ENCODE measurements around the gene GUCD1.
A peak's percentile ranks its signal among the peaks of the same experiment; 100 is the strongest.
"Not testable (repeated sequence)": the region's sequence is repeated elsewhere in the genome, so short reads cannot be mapped to it uniquely, and the experiment has no call there.

GUCD1 gene

DNA sequence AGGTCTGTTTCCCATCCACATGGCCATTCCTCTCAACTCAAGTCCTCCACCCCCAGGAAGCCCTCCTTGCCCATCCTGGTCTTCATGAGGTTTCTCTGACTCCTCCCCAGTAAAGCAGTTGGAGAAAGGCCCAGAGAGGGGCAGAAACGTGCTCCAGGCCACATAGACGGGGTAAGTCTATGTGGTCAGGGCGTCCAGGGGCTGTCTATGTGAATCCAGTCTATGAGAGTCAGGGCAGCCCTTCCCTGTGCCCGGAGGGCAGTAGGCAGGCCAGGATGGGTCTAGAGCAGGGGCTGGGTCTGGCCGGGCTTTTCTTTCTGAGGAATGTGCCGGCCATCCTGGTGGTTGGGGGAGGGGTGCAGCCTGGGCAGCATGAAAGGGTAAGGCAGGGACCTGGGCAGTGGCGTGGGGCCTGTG is 11.7 kb downstream of the GUCD1 start:
- DNase-seq (ENCODE audit: low read depth, low spot score), result no peak
- no peak overlapping the region for H3K4me3 ChIP-seq (ENCODE audit: low read length)

DNA sequence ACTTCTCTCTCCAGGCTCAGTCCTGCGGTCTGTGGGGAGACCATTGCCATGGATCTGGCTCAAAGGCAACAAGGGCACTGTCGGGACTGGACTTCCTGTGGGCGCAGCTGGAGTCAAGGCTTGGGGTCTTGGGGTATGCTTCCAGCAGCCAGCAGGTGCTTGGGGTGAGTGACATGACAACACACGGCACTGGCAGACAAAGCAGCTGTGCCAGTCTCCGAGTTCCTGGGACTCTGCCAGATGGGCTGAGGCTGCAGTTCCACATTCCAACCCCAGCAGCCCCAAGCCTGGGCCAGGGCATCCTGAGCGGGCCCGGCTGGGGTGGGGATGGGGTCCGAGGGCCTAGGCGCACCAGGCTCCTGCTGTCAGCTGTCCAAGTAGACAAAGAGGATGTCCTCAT is 12.3 kb downstream of the GUCD1 start:
- no peak for DNase-seq (ENCODE audit: low read depth, low spot score)
- no peak overlapping the region for H3K4me3 ChIP-seq (ENCODE audit: low read length)

DNA sequence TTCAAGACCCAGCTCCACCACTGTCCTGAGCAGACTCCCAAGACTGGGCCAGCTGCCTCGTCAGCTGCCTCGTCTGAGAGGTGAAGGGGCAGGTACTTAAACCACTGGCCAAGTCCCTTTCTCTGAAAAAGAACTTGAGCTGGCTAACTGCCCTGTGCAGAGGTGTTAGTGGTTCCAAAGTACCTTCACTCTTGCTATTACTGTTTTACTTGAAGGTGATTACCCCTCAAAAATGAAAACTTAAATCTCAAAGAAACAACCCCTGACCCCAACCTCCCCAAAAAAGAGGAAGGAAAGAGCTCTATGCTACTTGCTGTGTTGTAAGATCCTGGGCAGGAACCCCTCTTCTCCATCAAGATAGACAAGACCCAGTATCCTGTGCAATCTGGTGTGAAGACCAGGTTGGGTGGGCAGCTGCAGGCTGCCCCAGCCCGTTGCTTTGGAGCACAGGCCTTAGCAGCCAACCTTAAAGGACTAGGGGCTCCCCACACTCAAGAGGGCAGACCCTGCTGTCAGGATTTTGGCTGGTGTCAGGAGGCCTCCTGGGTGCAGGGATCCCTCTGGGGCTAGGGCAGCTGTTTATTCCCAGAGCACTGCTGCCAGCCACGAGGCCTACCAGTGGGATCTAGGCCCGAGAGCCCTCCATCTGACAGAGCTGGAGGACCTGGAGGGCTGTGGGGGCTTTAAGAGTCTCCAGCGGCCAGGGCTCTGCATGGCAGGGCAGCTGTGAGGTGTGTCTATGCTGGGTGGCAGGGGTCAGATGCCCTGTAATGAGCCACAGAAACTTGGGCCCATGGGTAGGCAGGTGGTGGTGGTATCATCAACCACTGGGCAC is 13.0 kb downstream of the GUCD1 start:
- no peak overlapping the region for H3K4me3 ChIP-seq (ENCODE audit: low read length)
- no peak for DNase-seq (ENCODE audit: low read depth, low spot score)

GRCh38 chr22:24540470-24540869 is 14.5 kb downstream of the GUCD1 start:
- no peak overlapping the region for H3K4me3 ChIP-seq (ENCODE audit: low read length)
- no peak for DNase-seq (ENCODE audit: low read depth, low spot score)

- no peak for DNase-seq (ENCODE audit: low read depth, low spot score)
Measured at GRCh38 chr22:24536089-24536488, 18.8 kb downstream of the GUCD1 start.

GRCh38 chr22:24535348-24535747 is 19.6 kb downstream of the GUCD1 start:
- DNase-seq (ENCODE audit: low read depth, low spot score), result no peak
- H3K4me3 ChIP-seq (ENCODE audit: low read length), result no peak overlapping the region

More at GRCh38 chr22:24536089-24536488, 18.8 kb downstream of the GUCD1 start:
- H3K4me3 ChIP-seq (ENCODE audit: low read length), result no peak overlapping the region

GRCh38 chr22:24532075-24532474 is 22.9 kb downstream of the GUCD1 start:
- H3K4me3 ChIP-seq (ENCODE audit: low read length), result no peak overlapping the region
- DNase-seq (ENCODE audit: low read depth, low spot score), result no peak

DNA sequence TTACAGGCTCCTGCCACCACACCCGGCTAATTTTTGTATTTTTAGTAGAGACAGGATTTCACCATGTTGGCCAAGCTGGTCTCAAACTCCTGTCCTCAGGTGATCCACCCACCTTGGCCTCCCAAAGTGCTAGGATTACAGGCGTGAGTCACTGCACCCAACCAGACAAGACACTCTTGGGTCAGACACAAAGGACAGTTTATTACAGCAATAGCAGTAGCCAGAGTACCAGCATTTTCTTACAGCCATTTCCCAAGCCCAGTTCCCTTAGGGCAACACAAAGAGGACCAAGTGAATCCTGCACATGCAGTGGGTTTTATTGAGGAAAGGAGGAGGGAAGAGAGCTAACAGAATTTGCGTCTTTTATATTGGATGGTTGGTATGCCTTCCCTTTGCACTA is 24.0 kb downstream of the GUCD1 start:
- not testable (repeated sequence) for DNase-seq (ENCODE audit: low read depth, low spot score); H3K4me3 ChIP-seq (ENCODE audit: low read length)

- no peak overlapping the region for H3K4me3 ChIP-seq (ENCODE audit: low read length)
- DNase-seq (ENCODE audit: low read depth, low spot score), result no peak
Measured at GRCh38 chr22:24529898-24530297, 25.0 kb downstream of the GUCD1 start.

DNA sequence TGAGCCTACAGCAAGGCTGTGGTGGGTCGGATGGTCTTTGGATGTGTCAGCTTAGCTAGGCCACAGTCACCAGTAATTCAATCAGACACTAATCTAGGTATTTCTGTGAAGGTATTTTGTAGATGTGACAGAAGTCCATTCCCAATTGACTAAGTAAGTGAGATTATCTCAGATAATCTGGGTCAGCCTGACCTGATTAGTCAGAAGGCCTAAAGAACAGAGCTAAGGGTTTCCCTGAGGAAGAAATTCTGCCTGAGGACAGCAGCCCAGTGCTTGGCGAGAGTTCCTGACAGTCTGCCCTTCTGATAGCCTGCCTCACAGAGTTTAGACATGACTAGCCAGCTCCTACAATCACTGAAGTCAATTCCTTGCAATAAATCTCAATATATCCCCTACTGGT is 28.7 kb downstream of the GUCD1 start:
- no peak overlapping the region for H3K4me3 ChIP-seq (ENCODE audit: low read length)
- DNase-seq (ENCODE audit: low read depth, low spot score), result no peak

DNA sequence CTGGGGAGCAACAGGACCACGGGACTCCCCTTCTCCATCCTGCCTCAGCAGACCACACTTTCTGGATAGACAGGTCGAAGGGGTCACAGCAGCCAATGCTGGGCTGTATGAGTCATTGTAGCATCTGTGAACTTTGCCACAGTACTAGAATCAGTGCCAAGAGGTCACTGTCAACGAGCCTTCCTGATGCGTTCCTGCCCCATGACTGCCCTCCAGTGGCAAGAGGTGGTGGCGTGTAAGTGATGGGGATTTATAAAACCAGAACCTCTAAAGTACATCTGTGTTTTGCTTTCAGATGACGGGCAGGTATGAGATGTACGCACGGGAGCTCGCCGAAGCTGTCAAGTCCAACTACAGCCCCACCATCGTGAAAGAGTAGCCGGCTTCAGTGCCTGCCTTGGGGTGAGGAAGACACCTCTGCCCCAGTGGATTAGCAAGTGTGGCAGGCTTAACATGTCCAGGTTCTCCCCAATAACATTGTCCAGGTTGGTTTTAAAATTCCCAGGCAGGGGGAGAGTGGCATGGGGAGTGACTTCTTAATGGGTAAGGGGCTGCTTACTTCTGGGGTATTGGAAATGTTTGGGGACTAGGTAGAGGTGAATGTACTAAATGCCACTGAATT is 29.4 kb downstream of the GUCD1 start:
- peak; percentile 79 for DNase-seq (ENCODE audit: low read depth, low spot score)
- H3K4me3 ChIP-seq (ENCODE audit: low read length), result no peak overlapping the region

DNA sequence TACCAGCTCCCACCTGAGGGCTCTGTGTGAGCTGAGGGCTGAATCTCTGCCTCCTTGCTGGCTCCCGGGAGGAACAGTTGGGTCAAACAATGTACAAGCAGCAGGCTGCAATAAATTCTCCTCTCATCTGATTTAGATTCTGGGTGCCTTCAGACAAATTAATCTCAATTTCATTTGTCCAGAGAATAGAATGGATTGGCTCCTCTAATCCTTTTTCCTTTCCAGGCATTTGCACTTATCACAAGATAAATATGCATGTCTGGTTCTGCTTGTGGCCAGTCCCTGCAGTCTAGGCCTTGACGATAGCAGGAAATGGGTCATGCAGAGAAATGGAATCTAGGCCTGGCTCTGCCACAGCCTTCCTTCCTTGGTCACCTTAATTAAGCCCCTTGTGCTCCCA is 31.1 kb downstream of the GUCD1 start:
- DNase-seq (ENCODE audit: low read depth, low spot score), result no peak
- no peak overlapping the region for H3K4me3 ChIP-seq (ENCODE audit: low read length)

DNA sequence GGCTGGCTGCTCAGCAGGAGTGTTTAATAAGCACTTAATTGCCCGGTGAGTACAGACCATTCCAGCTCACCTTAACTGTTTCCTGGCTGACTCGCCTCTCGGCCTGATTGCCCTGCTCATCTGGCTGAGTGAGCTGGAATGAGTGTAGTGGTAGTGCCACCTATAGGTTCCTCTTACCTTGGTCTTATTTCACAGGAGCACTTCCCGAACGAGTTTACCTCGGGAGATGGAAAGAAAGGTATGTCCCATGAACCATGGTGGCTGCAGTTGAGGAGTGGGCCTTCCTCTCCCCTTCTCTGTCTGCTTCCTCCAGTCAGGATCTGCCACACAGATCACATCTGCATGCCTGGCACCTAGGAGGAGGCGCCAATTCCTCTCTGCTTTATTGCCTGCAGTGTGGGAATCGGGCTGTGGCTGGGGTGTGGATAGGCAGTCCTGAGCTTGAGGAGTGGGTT is 33.1 kb downstream of the GUCD1 start:
- peak; percentile 48 for DNase-seq (ENCODE audit: low read depth, low spot score)
- H3K4me3 ChIP-seq (ENCODE audit: low read length), result no peak overlapping the region

DNA sequence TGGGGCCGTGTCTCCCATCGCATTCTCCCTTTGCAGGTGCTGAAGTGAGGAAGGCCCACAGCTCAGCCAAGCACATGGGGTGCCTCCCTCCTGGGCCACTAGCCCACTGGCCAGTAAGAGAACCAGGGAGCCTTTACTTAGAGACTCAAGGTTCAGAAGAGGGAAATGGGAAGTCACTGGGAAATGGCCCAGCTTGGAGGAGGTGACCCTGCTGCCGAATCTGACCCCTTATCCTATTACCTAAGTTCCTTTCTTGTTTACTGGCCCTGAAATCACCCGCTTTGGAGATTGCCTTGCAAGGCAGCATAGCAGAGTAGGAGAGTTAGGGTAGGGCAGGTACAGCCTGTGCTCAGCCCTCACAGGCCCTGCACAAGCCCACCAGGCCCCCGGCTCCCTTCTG is 35.4 kb downstream of the GUCD1 start:
- H3K4me3 ChIP-seq (ENCODE audit: low read length), result no peak overlapping the region
- no peak for DNase-seq (ENCODE audit: low read depth, low spot score)

GRCh38 chr22:24518771-24519485 is 36.0 kb downstream of the GUCD1 start:
- no peak overlapping the region for H3K4me3 ChIP-seq (ENCODE audit: low read length)
- no peak for DNase-seq (ENCODE audit: low read depth, low spot score)

DNA sequence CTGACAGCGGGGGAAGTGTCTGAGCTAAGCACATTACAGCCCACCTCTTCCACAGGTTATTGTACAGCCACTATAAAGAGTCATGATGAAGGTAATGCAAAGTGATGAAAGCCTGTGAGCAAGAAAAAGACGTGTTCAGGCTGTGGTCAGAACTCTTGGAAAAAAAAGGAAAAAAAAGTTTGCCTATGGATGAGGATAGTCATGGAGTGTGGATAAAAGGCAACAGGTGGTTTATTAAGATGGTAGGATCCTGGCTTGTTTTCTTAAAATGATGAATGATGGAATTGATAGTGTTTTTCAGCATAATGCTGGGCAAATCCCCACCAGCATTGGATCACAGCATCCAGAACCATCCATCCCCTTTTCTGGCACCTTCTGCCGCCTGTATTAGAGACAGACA is 36.7 kb downstream of the GUCD1 start:
- no peak for DNase-seq (ENCODE audit: low read depth, low spot score)
- no peak overlapping the region for H3K4me3 ChIP-seq (ENCODE audit: low read length)

- no peak overlapping the region for H3K4me3 ChIP-seq (ENCODE audit: low read length)
- DNase-seq (ENCODE audit: low read depth, low spot score), result no peak
Measured at GRCh38 chr22:24517446-24517845, 37.5 kb downstream of the GUCD1 start.

- no peak overlapping the region for H3K4me3 ChIP-seq (ENCODE audit: low read length)
Measured at GRCh38 chr22:24516301-24516737, 38.6 kb downstream of the GUCD1 start.

DNA sequence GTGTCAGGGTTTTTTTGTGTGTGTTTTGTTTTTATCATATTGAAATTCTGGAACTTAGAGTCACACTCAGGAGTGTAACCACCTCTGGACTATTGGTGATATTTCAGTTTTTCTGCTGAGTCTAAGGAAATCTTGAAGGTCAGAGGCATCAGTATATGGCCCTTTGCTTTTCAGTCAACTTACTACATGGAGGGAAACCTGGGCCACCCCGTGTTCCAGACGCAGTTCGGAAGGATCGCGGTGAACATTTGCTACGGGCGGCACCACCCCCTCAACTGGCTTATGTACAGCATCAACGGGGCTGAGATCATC is 40.0 kb downstream of the GUCD1 start:
- H3K4me3 ChIP-seq (ENCODE audit: low read length), result no peak overlapping the region
- no peak for DNase-seq (ENCODE audit: low read depth, low spot score)

More at GRCh38 chr22:24516301-24516737, 38.6 kb downstream of the GUCD1 start:
- no peak for DNase-seq (ENCODE audit: low read depth, low spot score)
